HEK293T (cell line): ENCODE results near the gene DEFB124.

Experiments
- CTCF ChIA-PET: fragments of 350-600 bp; formaldehyde crosslinking; extraction: SDS; loops from one replicate; lab custom pipeline; 2021; ENCODE audit warnings: antibody characterized with exemption, inconsistent platforms; lab: Yijun Ruan, JAX
- POLR2A ChIA-PET: fragments of 350-600 bp; formaldehyde crosslinking; extraction: SDS; loops from one replicate; lab custom pipeline; 2020; ENCODE audit warnings: antibody characterized with exemption, inconsistent platforms; lab: Yijun Ruan, JAX
- DNase-seq: peaks from one replicate; pipeline ENCODE4 v3.0.0; 2012; ENCODE audit warnings: mixed read lengths; ENCODE audit errors: extremely low spot score
- ARNT ChIP-seq: fragments of 450-650 bp; IDR thresholded peaks from 2 replicates; pipeline ENCODE4 v1.6.1; 2017; ENCODE audit warnings: mild to moderate bottlenecking
- BHLHE40 ChIP-seq: fragments of 450-650 bp; IDR thresholded peaks from 2 replicates; pipeline ENCODE4 v1.6.1; 2016; ENCODE audit warnings: mild to moderate bottlenecking, moderate library complexity, borderline replicate concordance
- CTBP1 ChIP-seq: fragments of 450-650 bp; IDR thresholded peaks from 2 replicates; pipeline ENCODE4 v1.6.1; 2016; ENCODE audit warnings: borderline replicate concordance
- ELF4 ChIP-seq: fragments of 450-650 bp; IDR thresholded peaks from 2 replicates; pipeline ENCODE4 v1.6.1; 2017; ENCODE audit warnings: antibody characterized with exemption
- FOXA1 ChIP-seq: fragments of 450-650 bp; IDR thresholded peaks from 2 replicates; pipeline ENCODE4 v1.6.1; 2016; ENCODE audit warnings: mild to moderate bottlenecking
- FOXK2 ChIP-seq: fragments of 450-650 bp; IDR thresholded peaks from 2 replicates; pipeline ENCODE4 v1.6.1; 2016; ENCODE audit warnings: mild to moderate bottlenecking
- FOXM1 ChIP-seq: fragments of 450-650 bp; IDR thresholded peaks from 2 replicates; pipeline ENCODE4 v1.6.1; 2017; ENCODE audit warnings: mild to moderate bottlenecking, borderline replicate concordance
- HDGF ChIP-seq: fragments of 450-650 bp; IDR thresholded peaks from 2 replicates; pipeline ENCODE4 v1.6.1; 2017; ENCODE audit warnings: antibody characterized with exemption, borderline replicate concordance
- L3MBTL2 ChIP-seq: fragments of 450-650 bp; conservative IDR thresholded peaks from 2 replicates; pipeline ENCODE4 v1.6.1; 2016; ENCODE audit warnings: mild to moderate bottlenecking
- LEF1 ChIP-seq: fragments of 450-650 bp; IDR thresholded peaks from 2 replicates; pipeline ENCODE4 v1.6.1; 2017; ENCODE audit warnings: mild to moderate bottlenecking, borderline replicate concordance
- NFRKB ChIP-seq: fragments of 450-650 bp; IDR thresholded peaks from 2 replicates; pipeline ENCODE4 v1.6.1; 2016; ENCODE audit warnings: mild to moderate bottlenecking, moderate library complexity
- SP1 ChIP-seq: fragments of 450-650 bp; IDR thresholded peaks from 2 replicates; pipeline ENCODE4 v1.6.1; 2017
- SUZ12 ChIP-seq: fragments of 450-650 bp; IDR thresholded peaks from 2 replicates; pipeline ENCODE4 v1.6.1; 2016; ENCODE audit warnings: mild to moderate bottlenecking
- TARDBP ChIP-seq: fragments of 450-650 bp; IDR thresholded peaks from 2 replicates; pipeline ENCODE4 v1.6.1; 2016
- ZNF384 ChIP-seq: fragments of 450-650 bp; IDR thresholded peaks from 2 replicates; pipeline ENCODE4 v1.6.1; 2016
- TF ChIP-seq, protein P1 (sequence below): fragments of 450-650 bp; IDR thresholded peaks from 2 replicates; pipeline ENCODE4 v1.6.1; 2016

The DEFB124 gene

DNA sequence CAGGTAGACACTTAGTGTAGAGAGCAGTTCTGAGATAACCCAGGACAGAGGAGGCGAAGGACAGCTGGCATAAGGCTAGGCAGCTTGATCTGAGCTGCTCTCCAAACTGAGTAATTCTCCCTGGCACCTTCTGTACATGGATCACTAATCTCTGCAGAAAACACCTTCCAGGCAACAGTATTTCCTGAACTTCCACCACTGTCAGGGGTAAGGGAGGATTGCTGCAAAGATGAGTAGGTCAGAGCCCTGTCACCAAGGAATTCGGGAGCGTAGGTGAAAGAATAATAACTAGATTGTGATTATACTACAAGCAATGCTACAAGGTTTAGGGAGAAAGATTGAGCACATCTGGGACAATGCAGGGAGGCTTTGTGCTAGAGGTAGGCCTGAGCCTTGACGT is 41.2 kb upstream of the DEFB124 start:
- DNase-seq, result no peak
- no peak for TF ChIP-seq CTBP1
- TF ChIP-seq SUZ12, result no peak
- TF ChIP-seq LEF1, result no peak
- no peak for TF ChIP-seq FOXA1
- no peak for TF ChIP-seq SP1
- POLR2A ChIA-PET, result no interaction called here
- CTCF ChIA-PET, result no interaction called here

DNA sequence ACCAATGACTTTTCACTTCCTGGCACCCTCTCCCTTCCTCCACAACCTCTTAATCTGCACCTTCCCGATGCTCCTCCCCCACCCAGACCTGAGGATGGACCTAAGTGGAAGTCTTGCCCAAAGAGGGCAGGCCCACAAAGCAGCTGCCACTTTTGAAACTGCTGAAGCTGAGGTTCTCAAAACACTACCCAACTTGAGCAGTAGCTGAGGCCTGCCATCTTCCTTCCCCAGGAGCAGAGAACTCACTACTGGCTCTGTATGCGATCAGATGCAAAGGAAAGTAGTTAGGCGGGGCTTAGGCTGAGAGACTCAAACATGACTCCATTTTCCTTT is 40.8 kb upstream of the DEFB124 start:
- no peak for DNase-seq
- CTCF ChIA-PET, result interaction anchor here (0.6 kb wide), 1 partner anchor 97 kb away, joined by 4 read pairs; no protein-coding TSS in a partner anchor
- TF ChIP-seq ELF4, result no peak
- TF ChIP-seq ZNF384, result no peak
- no peak for TF ChIP-seq TARDBP
- no peak for TF ChIP-seq LEF1
- TF ChIP-seq ARNT, result no peak
- TF ChIP-seq L3MBTL2, result no peak
- TF ChIP-seq HDGF, result no peak
- TF ChIP-seq, protein P1, sequence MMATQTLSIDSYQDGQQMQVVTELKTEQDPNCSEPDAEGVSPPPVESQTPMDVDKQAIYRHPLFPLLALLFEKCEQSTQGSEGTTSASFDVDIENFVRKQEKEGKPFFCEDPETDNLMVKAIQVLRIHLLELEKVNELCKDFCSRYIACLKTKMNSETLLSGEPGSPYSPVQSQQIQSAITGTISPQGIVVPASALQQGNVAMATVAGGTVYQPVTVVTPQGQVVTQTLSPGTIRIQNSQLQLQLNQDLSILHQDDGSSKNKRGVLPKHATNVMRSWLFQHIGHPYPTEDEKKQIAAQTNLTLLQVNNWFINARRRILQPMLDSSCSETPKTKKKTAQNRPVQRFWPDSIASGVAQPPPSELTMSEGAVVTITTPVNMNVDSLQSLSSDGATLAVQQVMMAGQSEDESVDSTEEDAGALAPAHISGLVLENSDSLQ, result no peak
- no peak for TF ChIP-seq BHLHE40
- POLR2A ChIA-PET, result no interaction called here

DNA sequence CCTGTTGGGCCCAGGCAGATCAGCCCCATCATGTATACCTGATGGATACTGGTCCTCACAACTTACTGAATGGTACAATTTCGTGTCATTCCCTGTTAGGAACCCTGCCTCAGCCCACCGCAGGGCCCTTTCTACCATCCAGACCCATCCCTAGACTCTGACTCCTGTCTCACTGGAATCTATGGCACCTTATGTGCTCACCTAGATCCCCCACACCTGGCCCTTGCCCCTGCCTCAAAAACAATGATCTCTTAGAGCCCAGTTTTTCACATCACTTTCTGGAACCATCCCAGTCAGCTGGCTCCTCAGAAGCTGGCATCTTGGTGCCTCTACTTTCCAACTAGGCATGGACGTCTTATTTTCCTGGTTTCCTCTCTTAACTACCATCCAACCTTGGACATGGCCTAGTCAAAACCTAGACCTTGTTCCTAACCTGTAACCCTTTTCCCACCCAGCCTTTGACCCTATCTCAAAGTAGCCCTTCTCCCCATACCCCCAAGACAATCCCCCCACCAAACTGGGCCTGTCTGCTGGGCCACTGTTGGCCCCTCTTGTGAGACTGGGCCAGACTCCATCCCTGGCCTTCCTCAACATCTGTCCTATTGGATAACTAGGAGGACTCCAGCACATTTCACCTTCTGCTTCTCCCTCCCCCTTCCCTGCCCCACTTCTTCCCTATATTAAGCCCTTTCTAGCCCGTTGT is 40.3 kb upstream of the DEFB124 start:
- POLR2A ChIA-PET, result no interaction called here

DNA sequence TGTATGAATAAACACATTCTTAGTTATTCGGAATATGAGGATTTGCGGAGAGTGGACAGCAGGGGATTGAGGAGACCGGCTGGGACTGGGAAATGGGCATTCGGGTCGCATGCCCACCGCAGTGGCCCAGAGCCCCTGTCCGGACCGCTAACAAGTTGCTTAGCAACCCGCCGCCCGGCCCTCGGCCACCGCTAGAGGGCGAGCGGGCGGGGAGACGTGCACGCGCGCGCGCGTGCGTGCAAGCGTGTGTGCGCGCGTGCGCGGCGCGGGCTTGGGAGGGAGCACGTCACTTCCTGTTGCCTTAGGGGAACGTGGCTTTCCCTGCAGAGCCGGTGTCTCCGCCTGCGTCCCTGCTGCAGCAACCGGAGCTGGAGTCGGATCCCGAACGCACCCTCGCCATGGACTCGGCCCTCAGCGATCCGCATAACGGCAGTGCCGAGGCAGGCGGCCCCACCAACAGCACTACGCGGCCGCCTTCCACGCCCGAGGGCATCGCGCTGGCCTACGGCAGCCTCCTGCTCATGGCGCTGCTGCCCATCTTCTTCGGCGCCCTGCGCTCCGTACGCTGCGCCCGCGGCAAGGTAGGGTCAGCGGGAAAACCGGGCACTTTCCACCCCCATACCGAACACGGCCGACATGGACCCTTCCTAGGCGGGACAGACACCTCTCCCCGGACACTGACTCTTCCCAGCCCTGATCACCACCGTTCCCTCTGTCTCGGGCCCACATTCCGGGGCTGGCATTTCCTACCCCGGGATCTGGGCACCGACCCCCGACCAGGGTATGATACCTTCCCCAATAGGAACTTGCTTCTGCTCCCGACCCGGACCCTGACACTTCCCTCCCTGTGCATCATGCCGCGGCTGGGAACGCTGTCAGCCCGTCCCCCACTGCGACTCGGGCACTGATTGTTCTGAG is 39.5 kb upstream of the DEFB124 start, which contains the start of gene HM13:
Gene HM13 (plus strand): TSS at position 289 of the 918 bp plus-strand sequence. CDS start 110 bp downstream, at position 399.
- CTCF ChIA-PET, result interaction anchor here (0.5 to 0.6 kb wide), 3 partner anchors 13 to 116 kb away, joined by 3 to 4 read pairs (median 3); no protein-coding TSS in a partner anchor
- DNase-seq, result peak; percentile 98
- TF ChIP-seq ZNF384 (no peak), ARNT (peak; percentile 80), L3MBTL2 (peak; percentile 54)
- POLR2A ChIA-PET, result no interaction called here

More for the DNA sequence above, 40.3 kb upstream of the DEFB124 start:
- DNase-seq, result no peak
- no peak for TF ChIP-seq LEF1
- CTCF ChIA-PET, result interaction anchor here (0.6 kb wide), 1 partner anchor 97 kb away, joined by 4 read pairs; no protein-coding TSS in a partner anchor

DNA sequence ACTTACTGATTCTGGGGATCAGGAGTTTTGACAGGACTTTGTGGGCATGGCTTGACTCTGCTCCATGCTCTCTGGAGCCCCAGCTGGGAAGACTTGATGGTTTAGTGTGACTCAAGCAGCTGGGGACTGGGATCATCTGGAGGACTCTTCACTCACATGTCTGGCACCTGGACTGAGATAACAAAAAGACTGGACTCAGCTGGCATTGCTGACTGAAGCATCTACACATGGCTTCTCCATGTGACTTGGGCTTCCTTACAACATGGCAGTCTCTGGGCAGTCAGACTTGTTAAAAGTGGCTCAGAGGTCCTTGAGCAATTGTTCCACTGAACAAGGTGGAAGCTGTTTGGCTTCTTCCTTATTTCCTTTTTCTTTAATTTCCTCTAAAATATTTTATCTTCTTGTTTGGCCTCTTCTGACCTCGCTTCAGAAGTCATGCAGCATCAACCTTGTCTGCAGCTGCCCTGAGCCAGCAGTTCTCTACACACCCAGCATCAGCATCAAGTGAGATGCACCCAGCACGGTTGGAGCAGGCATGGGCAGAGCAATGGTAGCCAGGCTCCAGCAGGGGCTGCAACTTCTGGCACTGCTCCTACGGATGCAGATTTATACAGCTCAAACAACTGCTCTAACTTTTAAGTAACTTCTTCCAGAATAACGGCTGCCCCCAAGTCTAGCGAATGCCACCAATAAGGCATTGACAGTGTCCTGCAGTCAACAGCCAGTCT is 33.8 kb upstream of the DEFB124 start:
- no peak for DNase-seq
- POLR2A ChIA-PET, result no interaction called here
- no peak for TF ChIP-seq CTBP1
- no peak for TF ChIP-seq HDGF
- no peak for TF ChIP-seq LEF1
- TF ChIP-seq L3MBTL2, result no peak
- TF ChIP-seq BHLHE40, result no peak
- no peak for TF ChIP-seq SUZ12
- TF ChIP-seq TARDBP, result no peak
- no peak for TF ChIP-seq ARNT
- TF ChIP-seq FOXA1, result no peak
- TF ChIP-seq FOXK2, result no peak
- TF ChIP-seq, protein P1, result no peak
- TF ChIP-seq ZNF384, result no peak
- no peak for TF ChIP-seq NFRKB
- no peak for TF ChIP-seq FOXM1
- no peak for TF ChIP-seq SP1
- CTCF ChIA-PET, result no interaction called here

DNA sequence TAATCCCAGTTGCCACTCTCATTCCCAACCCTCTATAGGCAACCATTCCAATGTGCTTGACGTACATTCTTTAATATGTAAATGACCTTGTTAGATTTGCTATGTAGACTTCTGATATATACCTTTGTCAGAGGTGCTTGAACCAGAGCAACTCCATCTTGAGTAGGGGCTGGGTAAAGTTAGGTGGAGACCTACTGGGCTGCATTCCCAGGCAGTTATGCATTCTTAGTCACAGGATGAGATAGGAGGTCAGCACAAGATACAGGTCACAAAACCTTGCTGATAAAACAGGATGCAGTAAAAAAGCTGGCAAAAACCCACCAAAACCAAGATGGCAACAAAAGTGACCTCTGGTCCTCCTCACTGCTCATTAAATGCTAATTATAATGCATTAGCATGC is 31.0 kb upstream of the DEFB124 start:
- TF ChIP-seq ARNT (no peak), CTBP1 (no peak)
- POLR2A ChIA-PET, result no interaction called here
- CTCF ChIA-PET, result no interaction called here
- DNase-seq, result no peak
